DMS53 treated with DMSO at 0.1 percent for 48 hours (cell line): ENCODE data around the gene GRAMD2A.
A peak's percentile ranks its signal among the peaks of the same experiment; 100 is the strongest.

ENCODE experiments used
- DNase-seq: peaks from one replicate; lab custom pipeline; 2025; ENCODE audit not compliant: unreplicated experiment; lab: John Stamatoyannopoulos, UW

Gene GRAMD2A

GRCh38 chr15:72139667-72140066 is 57.9 kb downstream of the GRAMD2A start:
- no peak for DNase-seq

- no peak for DNase-seq
These were observed 61.2 kb downstream of the GRAMD2A start for GRCh38 chr15:72136170-72137051.

- no peak for DNase-seq
These were observed 61.9 kb downstream of the GRAMD2A start for GRCh38 chr15:72135719-72136118.

- DNase-seq: no peak
These were observed 64.4 kb downstream of the GRAMD2A start for GRCh38 chr15:72133211-72133610.

GRCh38 chr15:72131922-72132321 is 65.7 kb downstream of the GRAMD2A start:
- DNase-seq: no peak

- no peak for DNase-seq
These were observed 67.3 kb downstream of the GRAMD2A start for GRCh38 chr15:72130272-72130671.

- no peak for DNase-seq
These were observed 69.2 kb downstream of the GRAMD2A start for GRCh38 chr15:72128359-72128758.

- no peak for DNase-seq
These were observed 69.8 kb downstream of the GRAMD2A start for GRCh38 chr15:72127724-72128322.

- no peak for DNase-seq
These were observed 73.4 kb downstream of the GRAMD2A start for GRCh38 chr15:72124218-72124617.

- DNase-seq: peak; percentile 90
These were observed 79.3 kb downstream of the GRAMD2A start, which contains the start of the genes MYO9A and SENP8 for GRCh38 chr15:72118017-72118978. MYO9A (minus strand) TSS chr15:72118150; CDS start chr15:72046563, 71,587 bp downstream. SENP8 (plus strand) TSS chr15:72118403; CDS start chr15:72139624, 21,221 bp downstream.

GRCh38 chr15:72117486-72118016 is 80.0 kb downstream of the GRAMD2A start:
- DNase-seq: no peak

- DNase-seq: no peak
These were observed 80.7 kb downstream of the GRAMD2A start for GRCh38 chr15:72116731-72117485.

GRCh38 chr15:72113347-72114031 is 84.1 kb downstream of the GRAMD2A start:
- DNase-seq: no peak

GRCh38 chr15:72112805-72113204 is 84.8 kb downstream of the GRAMD2A start:
- DNase-seq: no peak

- no peak for DNase-seq
These were observed 85.5 kb downstream of the GRAMD2A start for GRCh38 chr15:72112116-72112515.

GRCh38 chr15:72110355-72110754 is 87.2 kb downstream of the GRAMD2A start:
- no peak for DNase-seq
